SK-N-SH (cell line): ENCODE data around the gene CD320. TPM values are rescaled to one million over a fixed set of nuclear protein-coding genes. Genes with fewer than 3 reads are reported as not detected.
"Not testable (repeated sequence)": the region's sequence is repeated elsewhere in the genome, so short reads cannot be mapped to it uniquely, and the experiment has no call there.

Experiments used
- CTCF ChIA-PET: fragments of 300-600, 350-600 bp; formaldehyde crosslinking; extraction: SDS; loops from one replicate; lab custom pipeline; 2021; lab: Yijun Ruan, JAX
- POLR2A ChIA-PET: fragments of 350-600 bp; sonication (Branson Sonifier 250); formaldehyde crosslinking; extraction: SDS; loops from one replicate; lab custom pipeline; 2020; ENCODE audit warnings: antibody characterized with exemption, inconsistent platforms; lab: Yijun Ruan, JAX
- DNase-seq: peaks from one replicate; pipeline ENCODE4 v3.0.0; 2012
- H2AFZ ChIP-seq: fragments of 200-600 bp; sonication (generic); 2 replicates; pipeline ENCODE4 v1.8.1; 2016; ENCODE audit warnings: antibody characterized with exemption, mild to moderate bottlenecking, low read depth
- H3F3A ChIP-seq: fragments of 200-600 bp; sonication (generic); replicated peaks from 2 replicates; pipeline ENCODE3; 2016; ENCODE audit warnings: antibody characterized with exemption, mild to moderate bottlenecking; ENCODE audit not compliant: insufficient read depth
- H3K27ac ChIP-seq, 2 experiments: fragments of 200-500 bp in 1 of 2; fragments of 200-600 bp in 1 of 2; sonication (Bioruptor generic) in 1 of 2; sonication (generic), shearing (Covaris generic) in 1 of 2; 2 replicates each; pipeline versions ENCODE4 v1.5.1 to v1.6.1; 2014 to 2016; ENCODE audit warnings: low read depth in 2 of 2, inconsistent platforms in 1 of 2, low read length in 1 of 2, mild to moderate bottlenecking in 1 of 2, mixed read lengths in 1 of 2
- H3K27me3 ChIP-seq: fragments of 200-600 bp; sonication (generic), shearing (Covaris generic); 2 replicates; pipeline ENCODE4 v1.6.1; 2016; ENCODE audit warnings: mixed run types; ENCODE audit not compliant: insufficient read depth
- H3K36me3 ChIP-seq, 2 experiments: fragments of 200-500 bp in 1 of 2; fragments of 200-600 bp in 1 of 2; sonication (Bioruptor generic) in 1 of 2; sonication (generic) in 1 of 2; replicated peaks in 1 of 2; 2 replicates each; pipeline versions ENCODE3 to v1.5.1; 2014 to 2016; ENCODE audit warnings: low read length in 1 of 2, mild to moderate bottlenecking in 1 of 2; ENCODE audit not compliant: insufficient read depth in 2 of 2, control insufficient read depth in 1 of 2
- H3K4me1 ChIP-seq, 2 experiments: fragments of 200-500 bp in 1 of 2; fragments of 200-600 bp in 1 of 2; sonication (Bioruptor generic) in 1 of 2; sonication (generic), shearing (Covaris generic) in 1 of 2; 2 replicates each; pipeline versions ENCODE4 v1.5.1 to v1.6.1; 2014 to 2016; ENCODE audit warnings: low read depth in 1 of 2, low read length in 1 of 2, mixed run types in 1 of 2; ENCODE audit not compliant: insufficient read depth in 2 of 2, control insufficient read depth in 1 of 2
- H3K4me2 ChIP-seq: fragments of 200-600 bp; sonication (generic), shearing (Covaris generic); 2 replicates; pipeline ENCODE4 v1.6.1; 2017; ENCODE audit warnings: mixed run types
- H3K4me3 ChIP-seq, 2 experiments: fragments of 200-500 bp in 1 of 2; fragments of 200-600 bp in 1 of 2; sonication (Bioruptor generic) in 1 of 2; sonication (generic), shearing (Covaris generic) in 1 of 2; 2 replicates each; pipeline versions ENCODE4 v1.5.1 to v1.8.1; 2014 to 2016; ENCODE audit warnings: low read depth in 2 of 2, inconsistent platforms in 1 of 2, low read length in 1 of 2, mild to moderate bottlenecking in 1 of 2, mixed read lengths in 1 of 2, moderate library complexity in 1 of 2
- H3K79me2 ChIP-seq: fragments of 200-600 bp; sonication (generic); 2 replicates; pipeline ENCODE4 v1.8.1; 2017; ENCODE audit warnings: mild to moderate bottlenecking; ENCODE audit not compliant: insufficient read depth
- H3K9ac ChIP-seq: fragments of 200-600 bp; sonication (generic); 2 replicates; pipeline ENCODE4 v1.6.1; 2017; ENCODE audit warnings: mixed run types
- H3K9me2 ChIP-seq: fragments of 200-600 bp; sonication (generic); 2 replicates; pipeline ENCODE4 v1.6.1; 2017; ENCODE audit warnings: mixed run types
- H3K9me3 ChIP-seq: fragments of 200-600 bp; sonication (generic); 2 replicates; pipeline ENCODE4 v1.6.1; 2017; ENCODE audit warnings: mixed run types, mild to moderate bottlenecking, moderate library complexity
- H4K20me1 ChIP-seq: fragments of 200-600 bp; sonication (generic); 2 replicates; pipeline ENCODE4 v1.6.1; 2017; ENCODE audit warnings: mild to moderate bottlenecking, mixed run types; ENCODE audit not compliant: insufficient read depth
- CHD2 ChIP-seq: fragments of 150-350 bp; IDR thresholded peaks from 2 replicates; pipeline ENCODE4 v1.6.1; 2018; ENCODE audit warnings: low read length; ENCODE audit not compliant: partially characterized antibody
- EZH2phosphoT487 ChIP-seq: fragments of 200-600 bp; sonication (generic); IDR thresholded peaks from 2 replicates; pipeline ENCODE4 v1.6.1; 2017; ENCODE audit warnings: low read depth, mixed run types, mild to moderate bottlenecking, antibody characterized with exemption, moderate library complexity, borderline replicate concordance
- MXI1 ChIP-seq: IDR thresholded peaks from 2 replicates; pipeline ENCODE4 v1.6.1; 2012; ENCODE audit warnings: mild to moderate bottlenecking, low read depth, low read length, improper control_type of control experiment
- NFIC ChIP-seq: IDR thresholded peaks from 2 replicates; pipeline ENCODE4 v1.4.0; 2012; ENCODE audit warnings: borderline replicate concordance
- RXRA ChIP-seq: IDR thresholded peaks from 2 replicates; pipeline ENCODE4 v1.4.0; 2012; ENCODE audit warnings: low read depth, mild to moderate bottlenecking, borderline replicate concordance
- TCF12 ChIP-seq: IDR thresholded peaks from 2 replicates; pipeline ENCODE4 v1.4.0; 2012
- TEAD4 ChIP-seq: IDR thresholded peaks from 2 replicates; pipeline ENCODE4 v1.4.0; 2012; ENCODE audit warnings: mild to moderate bottlenecking, borderline replicate concordance; ENCODE audit not compliant: insufficient read depth
- USF2 ChIP-seq: fragments of 150-350 bp; IDR thresholded peaks from 2 replicates; pipeline ENCODE4 v1.6.1; 2017; ENCODE audit warnings: antibody characterized with exemption, low read length, low read depth, borderline replicate concordance
- WGBS: methylation state at CpG from one replicate; pipeline ENCODE4 v1.1.6; 2017; ENCODE audit warnings: low lambda C conversion rate; 5-methylcytosine and 5-hydroxymethylcytosine counted together
- polyA plus RNA-seq, 3 experiments: library from polyadenylated mRNA; depleted of rRNA; stranded (reverse); fragments of >200 nt; gene quantifications; 2 replicates each; pipeline ENCODE4 v1.2.3, GENCODE V29; 2012
- TF ChIP-seq, protein P1 (sequence below): IDR thresholded peaks from 2 replicates; pipeline ENCODE4 v1.4.0; 2012; ENCODE audit warnings: low read depth, borderline replicate concordance
- TF ChIP-seq, protein P2 (sequence below): IDR thresholded peaks from 2 replicates; pipeline ENCODE4 v1.6.1; 2012; ENCODE audit warnings: mild to moderate bottlenecking, low read depth, low read length, moderate library complexity

Gene CD320
- polyA plus RNA-seq, 1 of the 3 experiments (the other 2 are of a cell fraction) = 129 TPM

DNA sequence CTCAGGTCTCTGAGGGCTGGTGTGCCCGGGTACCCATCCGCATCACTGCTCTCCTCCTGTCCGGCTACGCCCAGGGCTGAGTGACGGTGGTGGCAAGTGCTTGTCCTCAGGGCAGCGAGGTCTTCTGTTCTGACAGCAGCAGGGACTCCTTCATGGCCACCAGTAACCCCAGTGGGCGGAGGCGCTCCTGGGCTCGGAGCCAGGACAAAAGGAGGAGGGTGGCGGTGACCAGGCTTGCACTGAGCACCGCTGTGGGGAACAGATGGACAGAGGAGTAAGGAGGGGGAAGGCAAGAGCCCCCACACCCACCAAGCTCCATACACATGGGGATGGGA is 5.8 kb downstream of the CD320 start:
- Histone ChIP-seq H4K20me1 (no peaks in the 10 kb centered on the region), H3K9me2 (no peaks in the 10 kb centered on the region), H3K27me3 (no peaks in the 10 kb centered on the region), H3F3A (peaks cover 4% of the 10 kb centered on the region), H3K79me2 (peaks cover 5% of the 10 kb centered on the region; the same call in 1 of the 2 replicates), H3K4me3 (no peak overlapping the region), H3K36me3 (peaks cover 0 to 6% of the 10 kb centered on the region in 2 experiments), H3K4me1 (peaks cover 2 to 4% of the 10 kb centered on the region in 2 experiments; a peak in 2 of 4 replicates), H3K9me3 (no peaks in the 10 kb centered on the region), H2AFZ (no peak overlapping the region), H3K4me2 (no peak overlapping the region), H3K9ac (no peak overlapping the region), H3K27ac (no peak overlapping the region)
- POLR2A ChIA-PET = no interaction called here
- TF ChIP-seq CHD2 = no peak
- TF ChIP-seq, protein P1, sequence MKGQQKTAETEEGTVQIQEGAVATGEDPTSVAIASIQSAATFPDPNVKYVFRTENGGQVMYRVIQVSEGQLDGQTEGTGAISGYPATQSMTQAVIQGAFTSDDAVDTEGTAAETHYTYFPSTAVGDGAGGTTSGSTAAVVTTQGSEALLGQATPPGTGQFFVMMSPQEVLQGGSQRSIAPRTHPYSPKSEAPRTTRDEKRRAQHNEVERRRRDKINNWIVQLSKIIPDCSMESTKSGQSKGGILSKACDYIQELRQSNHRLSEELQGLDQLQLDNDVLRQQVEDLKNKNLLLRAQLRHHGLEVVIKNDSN = no peak
- TF ChIP-seq USF2 = no peak
- TF ChIP-seq RXRA = no peak
- TF ChIP-seq, protein P2, sequence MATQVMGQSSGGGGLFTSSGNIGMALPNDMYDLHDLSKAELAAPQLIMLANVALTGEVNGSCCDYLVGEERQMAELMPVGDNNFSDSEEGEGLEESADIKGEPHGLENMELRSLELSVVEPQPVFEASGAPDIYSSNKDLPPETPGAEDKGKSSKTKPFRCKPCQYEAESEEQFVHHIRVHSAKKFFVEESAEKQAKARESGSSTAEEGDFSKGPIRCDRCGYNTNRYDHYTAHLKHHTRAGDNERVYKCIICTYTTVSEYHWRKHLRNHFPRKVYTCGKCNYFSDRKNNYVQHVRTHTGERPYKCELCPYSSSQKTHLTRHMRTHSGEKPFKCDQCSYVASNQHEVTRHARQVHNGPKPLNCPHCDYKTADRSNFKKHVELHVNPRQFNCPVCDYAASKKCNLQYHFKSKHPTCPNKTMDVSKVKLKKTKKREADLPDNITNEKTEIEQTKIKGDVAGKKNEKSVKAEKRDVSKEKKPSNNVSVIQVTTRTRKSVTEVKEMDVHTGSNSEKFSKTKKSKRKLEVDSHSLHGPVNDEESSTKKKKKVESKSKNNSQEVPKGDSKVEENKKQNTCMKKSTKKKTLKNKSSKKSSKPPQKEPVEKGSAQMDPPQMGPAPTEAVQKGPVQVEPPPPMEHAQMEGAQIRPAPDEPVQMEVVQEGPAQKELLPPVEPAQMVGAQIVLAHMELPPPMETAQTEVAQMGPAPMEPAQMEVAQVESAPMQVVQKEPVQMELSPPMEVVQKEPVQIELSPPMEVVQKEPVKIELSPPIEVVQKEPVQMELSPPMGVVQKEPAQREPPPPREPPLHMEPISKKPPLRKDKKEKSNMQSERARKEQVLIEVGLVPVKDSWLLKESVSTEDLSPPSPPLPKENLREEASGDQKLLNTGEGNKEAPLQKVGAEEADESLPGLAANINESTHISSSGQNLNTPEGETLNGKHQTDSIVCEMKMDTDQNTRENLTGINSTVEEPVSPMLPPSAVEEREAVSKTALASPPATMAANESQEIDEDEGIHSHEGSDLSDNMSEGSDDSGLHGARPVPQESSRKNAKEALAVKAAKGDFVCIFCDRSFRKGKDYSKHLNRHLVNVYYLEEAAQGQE = no peak
- no peak for TF ChIP-seq EZH2phosphoT487
- TF ChIP-seq MXI1 = no peak
- TF ChIP-seq TCF12 = no peak
- TF ChIP-seq NFIC = no peak
- no peak for TF ChIP-seq TEAD4
- DNase-seq = no peak
- 78% methylated on average over 6 of the region's 11 CpGs for WGBS
- CTCF ChIA-PET = interaction anchor here (1.3 to 1.6 kb wide), 3 partner anchors 33 to 297 kb away, joined by 3 to 8 read pairs (median 3); partner anchors contain the start of gene ELAVL1

DNA sequence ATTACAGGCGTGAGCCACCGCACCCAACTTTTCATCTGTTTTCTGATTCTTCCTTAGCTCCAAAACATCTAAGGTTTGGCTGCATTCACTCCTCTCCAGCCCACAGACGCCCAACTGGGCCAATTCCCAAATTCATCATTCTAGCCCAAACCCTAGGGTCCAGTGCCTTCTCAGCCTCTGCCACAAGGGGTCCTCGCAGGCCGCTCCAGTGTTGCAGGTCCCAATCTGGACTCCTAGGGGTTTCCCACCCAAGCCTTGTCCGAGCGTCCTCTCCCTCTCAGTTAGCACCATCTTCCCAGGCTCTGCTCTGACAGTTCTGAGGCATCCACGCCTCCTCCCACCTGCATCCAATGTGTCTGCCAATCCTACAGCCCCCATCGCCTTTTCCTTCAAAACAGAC is 16.8 kb downstream of the CD320 start:
- DNase-seq, H3K36me3 ChIP-seq, CTCF ChIA-PET, H3K9me3 ChIP-seq, H3K4me3 ChIP-seq, H3K9me2 ChIP-seq, H2AFZ ChIP-seq, POLR2A ChIA-PET, H3F3A ChIP-seq, H3K27ac ChIP-seq, H3K79me2 ChIP-seq, H4K20me1 ChIP-seq, H3K9ac ChIP-seq, H3K4me1 ChIP-seq, H3K27me3 ChIP-seq, H3K4me2 ChIP-seq: not testable (repeated sequence)
- no CpG with 5 or more reads among the region's 9 CpGs for WGBS

GRCh38 chr19:8276508-8276907 is 31.6 kb downstream of the CD320 start:
- WGBS = no CpG with 5 or more reads among the region's 9 CpGs
- CTCF ChIA-PET, H4K20me1 ChIP-seq, H3K27me3 ChIP-seq, H3K36me3 ChIP-seq, H3K27ac ChIP-seq, H3K9me2 ChIP-seq, H3K9me3 ChIP-seq, H3F3A ChIP-seq, H3K4me3 ChIP-seq, H3K9ac ChIP-seq, POLR2A ChIA-PET, DNase-seq, H3K4me1 ChIP-seq, H3K79me2 ChIP-seq, H3K4me2 ChIP-seq, H2AFZ ChIP-seq: not testable (repeated sequence)
